ENCODE data around the gene KLHDC8A. TPM values are rescaled to one million over a fixed set of nuclear protein-coding genes. Genes with fewer than 3 reads are reported as not detected.
A peak's percentile ranks its signal among the peaks of the same experiment; 100 is the strongest.

Gene KLHDC8A
- total and polyA plus RNA-seq, 2 of the 13 experiments (the other 11 are each of a cell fraction or from before 2014, with no cell fraction given): not detected

- TF ChIP-seq ZBTB39 (CRISPR knock-in tag; IDR thresholded peaks at IDR 0.05): 0 out of 2 replicates have a peak, but pooled peaks have one; percentile 54
- peak; percentile 36 for TF ChIP-seq RBM39 (IDR thresholded peaks at IDR 0.05; ENCODE audit: low read depth, low read length, poor library complexity, severe bottlenecking)
- 0 out of 2 replicates have a peak, but pooled peaks have one; percentile 15 for TF ChIP-seq SALL1 (CRISPR knock-in tag; IDR thresholded peaks at IDR 0.05)
- no peak for TF ChIP-seq CCAR2 (optimal IDR thresholded peaks at IDR 0.05; ENCODE audit: low read depth, low read length)
- peak; percentile 63 for TF ChIP-seq HDAC2 (CRISPR knock-in tag; IDR thresholded peaks at IDR 0.05)
- TF ChIP-seq ZGPAT (CRISPR knock-in tag; IDR thresholded peaks at IDR 0.05): peak; percentile 2; the same call in 1 of the 2 replicates
- TF ChIP-seq PCBP1 (IDR thresholded peaks at IDR 0.05; ENCODE audit: borderline replicate concordance, low read depth, low read length): no peak
- TF ChIP-seq CCDC6 (CRISPR knock-in tag; IDR thresholded peaks at IDR 0.05): 0 out of 2 replicates have a peak, but pooled peaks have one; percentile 24
- peak; percentile 26; the same call in 1 of the 2 replicates for TF ChIP-seq FOSL2 (CRISPR knock-in tag; IDR thresholded peaks at IDR 0.05)
- 0 out of 2 replicates have a peak, but pooled peaks have one; percentile 56 for TF ChIP-seq ZBTB7B (CRISPR knock-in tag; IDR thresholded peaks at IDR 0.05)
- peak; percentile 83 for TF ChIP-seq HNRNPL (IDR thresholded peaks at IDR 0.05; ENCODE audit: low read depth, low read length)
- peak; percentile 39; the same call in 1 of the 2 replicates for TF ChIP-seq THAP11 (CRISPR knock-in tag; IDR thresholded peaks at IDR 0.05)
- peak; percentile 34; the same call in 1 of the 2 replicates for TF ChIP-seq PAXIP1 (CRISPR knock-in tag; conservative IDR thresholded peaks at IDR 0.05)
- TF ChIP-seq HDAC1 (CRISPR knock-in tag; IDR thresholded peaks at IDR 0.05): 0 out of 2 replicates have a peak, but pooled peaks have one; percentile 18
- peak; percentile 45; the same call in 1 of the 2 replicates for TF ChIP-seq CTCF (CRISPR knock-in tag; IDR thresholded peaks at IDR 0.05)
- no peak for TF ChIP-seq NFKB2 (CRISPR knock-in tag; IDR thresholded peaks at IDR 0.05; ENCODE audit: borderline replicate concordance)
- 0 out of 2 replicates have a peak, but pooled peaks have one; percentile 25 for TF ChIP-seq MLX (CRISPR knock-in tag; IDR thresholded peaks at IDR 0.05)
- peak; percentile 70; the same call in 1 of the 2 replicates for TF ChIP-seq GATAD2A (CRISPR knock-in tag; IDR thresholded peaks at IDR 0.05)
- 0 out of 2 replicates have a peak, but pooled peaks have one; percentile 16 for TF ChIP-seq PITX1 (CRISPR knock-in tag; IDR thresholded peaks at IDR 0.05)
These were observed 39.3 kb downstream of the KLHDC8A start (continued) for GRCh38 chr1:205317311-205317917.

Data from HepG2 (cell line).